ENCODE data around the gene SLC9A8.
"Not testable (repeated sequence)": the region's sequence is repeated elsewhere in the genome, so short reads cannot be mapped to it uniquely, and the experiment has no call there.

Gene SLC9A8

GRCh38 chr20:49812507-49813304 lies at the start of gene SLC9A8:
SLC9A8 (plus strand) TSS chr20:49812828; CDS start chr20:49812923, 95 bp downstream.
- DNase-seq, result peak; percentile 54

DNA sequence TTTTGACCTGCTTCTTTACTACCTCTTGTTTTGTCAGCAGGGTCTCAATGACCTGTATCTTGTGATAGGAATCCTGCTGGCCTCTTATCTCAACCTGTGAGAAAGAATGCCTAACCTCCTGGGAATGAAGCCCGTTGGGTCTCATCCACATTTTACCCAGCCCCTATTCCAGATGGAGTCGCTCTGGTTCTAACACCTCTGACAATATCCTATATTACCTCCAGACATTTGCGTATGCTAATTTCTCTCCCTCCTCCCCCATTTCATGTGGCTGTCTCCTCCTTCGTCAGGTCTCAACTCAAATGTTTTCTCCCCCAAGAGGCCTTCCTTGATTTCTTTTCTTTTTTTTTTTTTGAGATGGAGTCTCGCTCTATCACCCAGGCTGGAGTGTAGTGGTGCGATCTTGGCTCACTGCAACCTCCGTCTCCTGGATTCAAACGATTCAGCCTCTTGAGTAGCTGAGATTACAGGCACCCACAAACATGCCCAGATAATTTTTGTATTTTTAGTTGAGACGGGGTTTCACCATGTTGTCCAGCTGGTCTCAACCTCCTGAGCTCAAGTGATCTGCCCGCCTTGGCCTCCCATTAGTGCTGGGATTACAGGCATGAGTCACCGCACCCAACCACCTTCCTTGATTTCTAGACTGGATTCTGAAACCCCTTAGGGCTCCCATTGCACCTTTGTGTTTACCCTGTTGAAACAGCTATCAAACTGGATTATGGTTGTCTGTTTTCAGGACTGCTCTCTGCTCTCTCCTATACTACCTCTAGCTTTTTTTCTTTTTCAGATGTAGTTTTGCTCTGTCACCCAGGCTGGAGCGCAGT lies 49.5 kb upstream of the SLC9A8 start:
- DNase-seq, result no peak

DNA sequence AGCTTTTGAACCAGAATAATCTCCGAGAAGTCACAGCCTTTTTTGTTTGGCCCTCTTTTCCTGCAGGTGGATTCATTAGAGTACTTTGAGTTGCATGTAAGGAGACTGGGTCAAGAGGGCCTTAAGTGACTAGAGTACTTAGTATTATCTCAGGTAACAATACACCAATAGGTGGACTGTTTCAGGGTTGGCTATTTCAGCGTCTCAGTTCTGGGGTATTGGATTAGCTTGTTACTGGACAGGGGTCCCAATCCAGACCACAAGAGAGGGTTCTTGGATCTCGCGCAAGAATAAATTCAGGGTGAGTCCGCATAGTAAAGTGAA lies 47.3 kb upstream of the SLC9A8 start:
- no peak for DNase-seq

DNA sequence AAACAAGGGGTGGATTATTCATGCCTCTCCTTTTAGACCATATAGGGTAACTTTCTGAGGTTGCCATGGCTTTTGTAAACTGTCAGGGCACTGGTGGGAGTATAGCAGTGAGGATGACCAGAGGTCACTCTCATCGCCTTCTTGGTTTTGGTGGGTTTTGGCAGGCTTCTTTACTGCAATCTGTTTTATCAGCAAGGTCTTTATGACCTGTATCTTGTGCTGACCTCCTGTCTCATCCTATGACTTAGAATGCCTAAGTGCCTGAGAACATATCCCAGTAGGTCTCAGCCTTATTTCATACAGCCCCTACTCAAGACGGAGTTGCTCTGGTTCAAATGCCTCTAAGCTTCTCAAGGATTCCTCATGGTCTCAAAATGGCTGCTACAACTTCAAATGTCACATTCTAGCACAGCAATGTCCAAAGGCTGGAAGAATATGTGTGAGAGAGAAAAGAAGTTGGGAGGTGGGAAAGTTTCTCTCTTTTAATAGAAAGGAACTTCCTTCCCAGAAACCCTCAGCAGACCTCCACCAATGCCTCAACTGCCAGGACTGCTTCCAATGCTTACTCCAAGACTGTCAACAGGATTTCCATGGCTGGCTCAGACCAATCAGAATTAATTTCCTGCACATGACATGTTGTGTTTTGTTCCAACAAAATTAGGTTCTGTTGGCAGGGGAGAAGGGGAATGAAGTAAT lies 46.6 kb upstream of the SLC9A8 start:
- DNase-seq, result no peak

DNA sequence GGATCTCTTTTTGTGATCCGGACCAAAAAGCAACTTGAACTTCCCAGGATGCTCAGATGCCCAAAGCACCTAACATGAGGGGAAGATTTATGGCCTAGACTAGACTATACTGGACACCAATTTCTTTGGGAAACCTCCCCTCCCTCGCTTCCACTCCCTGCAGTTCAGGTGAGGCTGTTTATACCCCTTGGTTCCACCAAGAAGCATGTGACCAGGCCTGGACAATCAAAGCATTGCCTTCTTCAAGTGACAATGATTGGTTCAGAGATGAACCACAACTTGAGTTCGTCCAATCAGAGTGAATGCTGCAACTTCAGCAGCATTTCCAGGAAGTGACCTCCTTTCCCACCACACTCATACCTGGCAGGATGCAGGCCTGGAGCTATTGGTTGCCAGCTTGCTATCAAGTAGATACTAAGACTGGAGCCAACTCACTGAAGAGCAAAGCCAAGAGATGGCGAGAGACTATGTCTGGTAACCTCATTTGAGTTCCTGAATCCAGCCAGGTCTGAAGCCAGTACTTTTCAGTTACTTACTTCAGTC lies 45.6 kb upstream of the SLC9A8 start:
- DNase-seq, result no peak

GRCh38 chr20:49768204-49769047 lies 44.2 kb upstream of the SLC9A8 start:
- peak; percentile 13 for DNase-seq

DNA sequence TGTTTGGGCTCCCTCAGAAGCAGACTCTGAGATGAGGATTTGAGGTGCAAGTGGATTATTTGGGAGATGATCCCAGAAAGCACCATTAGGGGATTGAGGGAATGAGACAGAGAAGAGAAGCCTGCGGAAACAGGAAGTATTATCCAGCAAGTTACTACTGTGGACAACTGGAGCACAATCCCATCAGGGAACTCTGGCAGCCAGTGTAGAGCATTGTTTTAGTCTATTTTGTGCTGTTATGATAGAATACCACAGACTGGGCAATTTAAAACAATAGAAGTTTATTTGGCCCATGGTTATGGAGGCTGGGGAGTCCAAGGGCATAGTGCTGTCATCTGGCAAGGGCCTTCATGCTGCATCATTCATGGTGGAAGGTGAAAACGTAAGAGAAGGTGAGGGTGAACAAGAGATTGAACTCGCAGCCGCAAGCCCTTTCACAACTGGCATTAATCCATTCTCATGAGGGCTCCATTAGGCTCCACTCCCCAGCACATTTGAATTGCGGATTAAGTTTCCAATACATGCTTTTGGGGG lies 43.5 kb upstream of the SLC9A8 start:
- DNase-seq, result no peak

GRCh38 chr20:49770634-49771033 lies 42.0 kb upstream of the SLC9A8 start:
- no peak for DNase-seq

DNA sequence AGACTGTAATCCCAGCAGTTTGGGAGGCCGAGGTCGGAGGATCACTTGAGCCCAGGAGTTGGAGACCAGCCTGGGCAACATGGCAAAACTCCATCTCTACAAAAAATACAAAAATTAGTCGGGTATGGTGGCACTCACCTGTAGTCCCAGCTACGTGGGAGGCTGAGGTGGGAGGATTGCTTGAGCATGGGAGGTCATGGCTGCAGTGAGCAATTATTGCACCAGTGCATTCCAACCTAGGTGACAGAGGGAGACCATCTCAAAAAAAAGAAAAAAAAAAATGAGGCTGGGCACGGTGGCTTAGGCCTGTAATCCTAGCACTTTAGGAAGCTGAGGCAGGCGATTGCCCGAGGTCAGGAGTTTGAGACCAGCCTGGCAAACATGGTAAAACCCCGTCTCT lies 38.4 kb upstream of the SLC9A8 start:
- DNase-seq, result not testable (repeated sequence)

GRCh38 chr20:49775229-49775693 lies 37.4 kb upstream of the SLC9A8 start:
- DNase-seq, result peak; percentile 68

- no peak for DNase-seq
Observed at GRCh38 chr20:49779972-49780371, 32.7 kb upstream of the SLC9A8 start.

GRCh38 chr20:49781676-49782075 lies 31.0 kb upstream of the SLC9A8 start:
- DNase-seq, result no peak

DNA sequence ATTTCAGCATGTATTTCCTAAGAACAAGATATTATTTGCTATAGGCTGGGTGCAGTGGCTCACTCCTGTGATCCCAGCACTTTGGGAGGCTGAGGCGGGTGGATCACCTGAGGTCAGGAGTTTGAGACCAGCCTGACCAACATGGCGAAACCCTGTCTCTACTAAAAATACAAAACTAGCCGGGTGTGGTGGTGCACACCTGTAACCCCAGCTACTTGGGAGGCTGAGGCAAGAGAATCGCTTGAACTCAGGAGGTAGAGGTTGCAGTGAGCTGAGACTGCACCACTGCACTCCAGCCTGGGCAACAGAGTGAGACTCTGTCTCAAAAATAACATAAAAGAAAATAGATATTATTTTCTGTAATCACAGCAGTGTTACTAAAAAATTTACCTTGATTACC lies 30.2 kb upstream of the SLC9A8 start:
- not testable (repeated sequence) for DNase-seq

DNA sequence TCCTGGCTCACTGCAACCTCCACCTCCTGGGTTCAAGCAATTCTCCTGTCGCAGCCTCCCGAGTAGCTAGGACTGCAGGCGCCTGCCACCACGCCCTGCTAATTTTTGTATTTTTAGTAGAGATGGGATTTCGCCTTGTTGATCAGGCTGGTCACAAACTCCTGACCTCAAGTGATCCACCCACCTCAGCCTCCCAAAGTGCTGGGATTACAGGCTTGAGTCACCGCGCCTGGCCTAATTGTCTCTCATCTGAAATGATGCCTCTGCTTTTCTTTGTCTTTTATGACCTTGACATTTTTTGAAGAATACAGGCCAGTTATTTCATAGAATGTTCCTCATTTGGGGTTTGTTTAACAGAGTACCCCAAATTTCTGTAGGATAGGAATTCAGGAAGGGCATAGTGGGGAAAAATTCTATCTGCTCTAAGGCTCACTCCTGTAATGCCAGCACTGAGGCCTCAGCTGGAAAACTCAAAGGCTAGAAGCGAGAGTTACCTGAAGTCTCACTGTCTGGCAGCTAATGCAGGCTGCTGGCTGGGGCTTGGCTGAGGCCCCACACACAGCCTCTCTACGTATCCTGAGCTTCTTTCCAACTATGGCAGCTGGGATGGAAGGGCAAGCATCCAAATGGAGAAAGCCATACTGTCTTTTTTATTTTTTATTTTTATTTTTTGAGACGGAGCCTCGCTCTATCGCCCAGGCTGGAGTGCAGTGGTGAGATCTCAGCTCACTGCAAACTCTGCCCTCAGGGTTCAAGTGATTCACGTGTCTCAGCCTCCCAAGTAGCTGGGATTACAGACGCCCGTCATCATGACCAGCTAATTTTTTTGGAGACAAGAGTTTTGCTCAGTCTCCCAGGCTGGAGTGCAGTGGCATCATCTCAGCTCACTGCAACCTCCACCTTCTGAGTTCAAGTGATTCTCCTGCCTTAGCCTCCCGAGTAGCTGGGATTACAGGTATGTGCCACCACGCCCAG lies 29.3 kb upstream of the SLC9A8 start:
- DNase-seq, result not testable (repeated sequence)

- no peak for DNase-seq
Observed at GRCh38 chr20:49784291-49784690, 28.3 kb upstream of the SLC9A8 start.

GRCh38 chr20:49785149-49785851 lies 27.3 kb upstream of the SLC9A8 start:
- DNase-seq, result no peak

DNA sequence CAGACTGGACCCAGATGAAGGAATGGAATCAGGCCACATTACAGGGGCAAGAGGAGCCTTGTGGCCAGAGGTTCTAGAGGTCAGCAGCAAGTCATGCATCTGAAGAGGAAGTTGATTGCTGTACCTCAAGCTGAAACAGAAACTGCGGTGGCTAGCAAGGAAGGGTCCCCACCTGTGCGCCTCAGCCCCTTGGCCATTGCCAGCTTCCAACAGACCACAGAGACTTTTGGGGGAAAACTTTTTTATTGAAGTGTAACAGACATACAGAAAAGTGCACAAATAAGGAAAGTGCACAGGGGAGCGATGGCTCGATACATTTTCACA lies 26.8 kb upstream of the SLC9A8 start:
- DNase-seq, result no peak

GRCh38 chr20:49786196-49786595 lies 26.4 kb upstream of the SLC9A8 start:
- DNase-seq, result no peak

DNA sequence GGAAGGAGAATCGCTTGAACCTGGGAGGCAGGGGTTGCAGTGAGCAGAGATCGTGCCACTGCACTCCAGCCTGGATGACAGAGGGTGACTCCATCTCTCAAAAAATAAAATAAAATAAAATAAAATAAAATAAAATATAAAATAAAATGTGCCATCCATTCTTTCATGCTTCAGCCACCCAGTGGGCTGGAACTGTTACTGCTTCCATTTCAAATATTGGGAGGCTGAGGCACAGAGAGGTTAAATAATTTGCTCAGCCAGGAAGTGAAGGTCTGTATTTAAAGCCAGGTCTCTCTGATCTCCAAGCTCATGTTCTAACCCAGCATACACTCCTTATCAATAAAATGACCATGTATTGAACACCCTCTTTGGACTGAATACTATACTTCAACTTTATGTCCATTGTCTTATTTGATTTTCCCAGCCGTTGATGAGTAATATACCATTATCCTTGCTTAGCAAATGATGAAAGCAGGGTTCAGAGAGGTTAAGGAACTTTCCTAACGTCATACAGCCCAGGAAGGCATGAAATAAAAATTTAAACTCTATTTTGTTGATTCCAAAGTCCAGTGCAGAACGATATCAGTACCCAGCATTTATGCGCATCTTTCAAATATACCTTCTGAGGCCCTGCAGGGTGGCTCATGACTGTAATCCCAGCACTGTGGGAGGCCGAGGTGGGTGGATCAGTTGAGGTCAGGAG lies 25.8 kb upstream of the SLC9A8 start:
- DNase-seq, result no peak

Data from SHP77 treated with DMSO at 0.1 percent for 48 hours (cell line).